Subcutaneous preadipocyte (primary cell): ENCODE data around the gene STK17A. TPM values are rescaled to one million over a fixed set of nuclear protein-coding genes. Genes with fewer than 3 reads are reported as not detected.

ENCODE experiments used
- total RNA-seq: library from RNA; depleted of rRNA; stranded (reverse); fragments of >200 nt; gene quantifications from 2 replicates; pipeline ENCODE4 v1.2.3, GENCODE V29; 2012

STK17A gene
- total RNA-seq: 40.4 and 57.9 TPM in 2 replicates

GRCh38 chr7:43582503-43583423 lies at the start of gene STK17A:
Gene STK17A, plus strand, starts transcription at chr7:43583108. Its CDS starts 136 bp downstream, at chr7:43583244.

Other genes with a start within 250 kb of the STK17A start
- 32.0 and 50.2 TPM in 2 replicates for gene COA1, start 146.4 kb downstream of the STK17A start, total RNA-seq
- gene BLVRA, start 175.6 kb downstream of the STK17A start, total RNA-seq: 30.7 and 32.3 TPM in 2 replicates